PFSK-1 (cell line): Measurements from ENCODE around the gene CNPPD1.

Source experiments
- FOXP2 ChIP-seq: optimal IDR thresholded peaks from 2 replicates; pipeline ENCODE3; 2011; ENCODE audit warnings: borderline replicate concordance, control low read depth, inconsistent platforms; ENCODE audit not compliant: insufficient read depth; ENCODE audit errors: extremely low read length, extremely low read depth
- POLR2AphosphoS5 ChIP-seq: IDR thresholded peaks from 2 replicates; pipeline ENCODE4 v1.6.1; 2012; ENCODE audit warnings: low read depth, mild to moderate bottlenecking, control low read depth, low read length, moderate library complexity
- TAF1 ChIP-seq: IDR thresholded peaks from 2 replicates; pipeline ENCODE4 v1.6.1; 2012; ENCODE audit warnings: low read length, control low read depth, borderline replicate concordance; ENCODE audit not compliant: insufficient read depth
- TF ChIP-seq, protein P1 (sequence below), 2 experiments: IDR thresholded peaks; 2 replicates each; pipeline versions ENCODE4 v1.6.1 to v1.8.0; 2011 to 2012; ENCODE audit warnings: low read depth in 2 of 2, low read length in 2 of 2, control low read depth in 1 of 2, inconsistent platforms in 1 of 2, mild to moderate bottlenecking in 1 of 2, moderate library complexity in 1 of 2; ENCODE audit not compliant: insufficient read depth in 1 of 2

DNA sequence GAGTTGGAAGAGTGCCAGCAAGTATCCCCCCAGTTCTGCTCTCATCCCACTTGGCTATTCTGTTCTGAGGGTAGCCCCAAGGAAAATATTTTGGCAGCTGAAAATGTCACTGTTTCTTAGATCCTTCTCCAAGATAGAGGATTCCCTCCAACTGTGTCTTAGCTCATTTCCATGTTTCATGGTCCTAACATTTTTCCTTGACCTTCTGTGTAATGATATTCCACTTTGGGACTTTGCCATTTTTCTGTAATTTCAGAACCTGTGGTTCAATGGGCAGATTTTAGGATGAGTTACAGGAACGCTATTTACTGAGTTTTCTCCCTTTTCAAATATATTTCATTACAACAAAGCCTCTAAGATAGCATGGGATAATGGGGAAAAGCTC, 50.8 kb downstream of the CNPPD1 start:
- TF ChIP-seq TAF1 = no peak
- TF ChIP-seq POLR2AphosphoS5 = no peak
- TF ChIP-seq, protein P1, sequence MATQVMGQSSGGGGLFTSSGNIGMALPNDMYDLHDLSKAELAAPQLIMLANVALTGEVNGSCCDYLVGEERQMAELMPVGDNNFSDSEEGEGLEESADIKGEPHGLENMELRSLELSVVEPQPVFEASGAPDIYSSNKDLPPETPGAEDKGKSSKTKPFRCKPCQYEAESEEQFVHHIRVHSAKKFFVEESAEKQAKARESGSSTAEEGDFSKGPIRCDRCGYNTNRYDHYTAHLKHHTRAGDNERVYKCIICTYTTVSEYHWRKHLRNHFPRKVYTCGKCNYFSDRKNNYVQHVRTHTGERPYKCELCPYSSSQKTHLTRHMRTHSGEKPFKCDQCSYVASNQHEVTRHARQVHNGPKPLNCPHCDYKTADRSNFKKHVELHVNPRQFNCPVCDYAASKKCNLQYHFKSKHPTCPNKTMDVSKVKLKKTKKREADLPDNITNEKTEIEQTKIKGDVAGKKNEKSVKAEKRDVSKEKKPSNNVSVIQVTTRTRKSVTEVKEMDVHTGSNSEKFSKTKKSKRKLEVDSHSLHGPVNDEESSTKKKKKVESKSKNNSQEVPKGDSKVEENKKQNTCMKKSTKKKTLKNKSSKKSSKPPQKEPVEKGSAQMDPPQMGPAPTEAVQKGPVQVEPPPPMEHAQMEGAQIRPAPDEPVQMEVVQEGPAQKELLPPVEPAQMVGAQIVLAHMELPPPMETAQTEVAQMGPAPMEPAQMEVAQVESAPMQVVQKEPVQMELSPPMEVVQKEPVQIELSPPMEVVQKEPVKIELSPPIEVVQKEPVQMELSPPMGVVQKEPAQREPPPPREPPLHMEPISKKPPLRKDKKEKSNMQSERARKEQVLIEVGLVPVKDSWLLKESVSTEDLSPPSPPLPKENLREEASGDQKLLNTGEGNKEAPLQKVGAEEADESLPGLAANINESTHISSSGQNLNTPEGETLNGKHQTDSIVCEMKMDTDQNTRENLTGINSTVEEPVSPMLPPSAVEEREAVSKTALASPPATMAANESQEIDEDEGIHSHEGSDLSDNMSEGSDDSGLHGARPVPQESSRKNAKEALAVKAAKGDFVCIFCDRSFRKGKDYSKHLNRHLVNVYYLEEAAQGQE (IDR thresholded peaks at IDR 0.05; ENCODE audit: insufficient read depth in 1 of 2, low read depth in 2 of 2, low read length in 2 of 2) = no peak
- no peak for TF ChIP-seq FOXP2
